WTC11 (cell line): Measurements from ENCODE around the gene C16orf46. TPM values are rescaled to one million over a fixed set of nuclear protein-coding genes. Genes with fewer than 3 reads are reported as not detected.

Experiments
- ELF4 ChIP-seq: sonication (generic); formaldehyde crosslinking; IDR thresholded peaks from 2 replicates; pipeline ENCODE4 v1.8.1; 2022; ENCODE audit warnings: low read depth, mild to moderate bottlenecking, moderate library complexity, missing genetic modification reagents
- ESRRA ChIP-seq: sonication (generic); formaldehyde crosslinking; IDR thresholded peaks from 2 replicates; pipeline ENCODE4 v1.8.1; 2022; ENCODE audit warnings: mild to moderate bottlenecking, missing genetic modification reagents, borderline replicate concordance
- ETV6 ChIP-seq: sonication (generic); formaldehyde crosslinking; IDR thresholded peaks from 2 replicates; pipeline ENCODE4 v1.8.1; 2022; ENCODE audit warnings: mild to moderate bottlenecking, missing genetic modification reagents
- GRHL2 ChIP-seq: fragments of 250-450 bp; sonication (Bioruptor Pico); IDR thresholded peaks from 2 replicates; pipeline ENCODE4 v1.8.0; 2022; ENCODE audit warnings: mild to moderate bottlenecking, moderate library complexity; ENCODE audit not compliant: insufficient replicate concordance, severe bottlenecking
- JAZF1 ChIP-seq: fragments of 250-450 bp; sonication (Bioruptor Pico); IDR thresholded peaks from 2 replicates; pipeline ENCODE4 v1.9.0; 2021; ENCODE audit warnings: moderate library complexity, mild to moderate bottlenecking, inconsistent platforms
- MYBL2 ChIP-seq: sonication (generic); formaldehyde crosslinking; IDR thresholded peaks from 2 replicates; pipeline ENCODE4 v1.8.1; 2023; ENCODE audit warnings: mild to moderate bottlenecking, moderate library complexity, missing genetic modification reagents
- NFATC4 ChIP-seq: fragments of 250-450 bp; sonication (Bioruptor Pico); IDR thresholded peaks from 2 replicates; pipeline ENCODE4 v1.9.0; 2021; ENCODE audit warnings: mild to moderate bottlenecking
- NR1H2 ChIP-seq: sonication (generic); formaldehyde crosslinking; IDR thresholded peaks from 2 replicates; pipeline ENCODE4 v1.9.0; 2021; ENCODE audit warnings: mild to moderate bottlenecking, moderate library complexity, missing genetic modification reagents
- SP1 ChIP-seq: sonication (generic); formaldehyde crosslinking; conservative IDR thresholded peaks from 2 replicates; pipeline ENCODE4 v1.8.1; 2022; ENCODE audit warnings: missing genetic modification reagents
- TEAD4 ChIP-seq: sonication (generic); formaldehyde crosslinking; IDR thresholded peaks from 2 replicates; pipeline ENCODE4 v1.8.0; 2022; ENCODE audit warnings: mild to moderate bottlenecking, missing genetic modification reagents
- TP53 ChIP-seq: sonication (generic); formaldehyde crosslinking; IDR thresholded peaks from 2 replicates; pipeline ENCODE4 v1.8.1; 2023; ENCODE audit warnings: mild to moderate bottlenecking, missing genetic modification reagents
- ZNF121 ChIP-seq: sonication (generic); formaldehyde crosslinking; IDR thresholded peaks from 2 replicates; pipeline ENCODE4 v1.8.0; 2023; ENCODE audit warnings: missing genetic modification reagents
- ZNF396 ChIP-seq: fragments of 250-450 bp; sonication (Bioruptor Pico); IDR thresholded peaks from 2 replicates; pipeline ENCODE4 v1.8.0; 2021; ENCODE audit warnings: mild to moderate bottlenecking, moderate library complexity, borderline replicate concordance
- total RNA-seq: library from RNA; stranded (reverse); gene quantifications from 3 replicates; pipeline ENCODE4 v1.2.3, GENCODE V29; 2021
- TF ChIP-seq, protein P1 (sequence below): fragments of 250-450 bp; sonication (Bioruptor Pico); IDR thresholded peaks from 2 replicates; pipeline ENCODE4 v1.9.0; 2021; ENCODE audit warnings: mild to moderate bottlenecking
- TF ChIP-seq, protein P2 (sequence below): sonication (generic); formaldehyde crosslinking; IDR thresholded peaks from 2 replicates; pipeline ENCODE4 v1.8.1; 2023; ENCODE audit warnings: mild to moderate bottlenecking, moderate library complexity, missing genetic modification reagents
- TF ChIP-seq, protein P3 (sequence below): sonication (generic); formaldehyde crosslinking; IDR thresholded peaks from 2 replicates; pipeline ENCODE4 v1.8.0; 2023; ENCODE audit warnings: missing genetic modification reagents, mild to moderate bottlenecking, borderline replicate concordance
- TF ChIP-seq, protein P4 (sequence below): sonication (generic); formaldehyde crosslinking; IDR thresholded peaks from 2 replicates; pipeline ENCODE4 v1.8.1; 2022; ENCODE audit warnings: low read depth, missing genetic modification reagents, borderline replicate concordance
- TF ChIP-seq, protein P5 (sequence below): sonication (generic); formaldehyde crosslinking; IDR thresholded peaks from 2 replicates; pipeline ENCODE4 v1.8.0; 2022; ENCODE audit warnings: mild to moderate bottlenecking, missing genetic modification reagents
- TF ChIP-seq, protein P6 (sequence below): fragments of 250-450 bp; sonication (Bioruptor Pico); conservative IDR thresholded peaks from 2 replicates; pipeline ENCODE4 v1.9.0; 2021; ENCODE audit warnings: mild to moderate bottlenecking
- TF ChIP-seq, protein P7 (sequence below): fragments of 250-450 bp; sonication (Bioruptor Pico); IDR thresholded peaks from 2 replicates; pipeline ENCODE4 v1.9.0; 2021; ENCODE audit warnings: mild to moderate bottlenecking
- TF ChIP-seq, protein P8 (sequence below): fragments of 250-450 bp; sonication (Bioruptor Pico); IDR thresholded peaks from 2 replicates; pipeline ENCODE4 v2.1.2; 2022; ENCODE audit warnings: mild to moderate bottlenecking, moderate library complexity

Gene C16orf46
- total RNA-seq, 1 experiment from 2014 or later = 1.2 TPM

DNA sequence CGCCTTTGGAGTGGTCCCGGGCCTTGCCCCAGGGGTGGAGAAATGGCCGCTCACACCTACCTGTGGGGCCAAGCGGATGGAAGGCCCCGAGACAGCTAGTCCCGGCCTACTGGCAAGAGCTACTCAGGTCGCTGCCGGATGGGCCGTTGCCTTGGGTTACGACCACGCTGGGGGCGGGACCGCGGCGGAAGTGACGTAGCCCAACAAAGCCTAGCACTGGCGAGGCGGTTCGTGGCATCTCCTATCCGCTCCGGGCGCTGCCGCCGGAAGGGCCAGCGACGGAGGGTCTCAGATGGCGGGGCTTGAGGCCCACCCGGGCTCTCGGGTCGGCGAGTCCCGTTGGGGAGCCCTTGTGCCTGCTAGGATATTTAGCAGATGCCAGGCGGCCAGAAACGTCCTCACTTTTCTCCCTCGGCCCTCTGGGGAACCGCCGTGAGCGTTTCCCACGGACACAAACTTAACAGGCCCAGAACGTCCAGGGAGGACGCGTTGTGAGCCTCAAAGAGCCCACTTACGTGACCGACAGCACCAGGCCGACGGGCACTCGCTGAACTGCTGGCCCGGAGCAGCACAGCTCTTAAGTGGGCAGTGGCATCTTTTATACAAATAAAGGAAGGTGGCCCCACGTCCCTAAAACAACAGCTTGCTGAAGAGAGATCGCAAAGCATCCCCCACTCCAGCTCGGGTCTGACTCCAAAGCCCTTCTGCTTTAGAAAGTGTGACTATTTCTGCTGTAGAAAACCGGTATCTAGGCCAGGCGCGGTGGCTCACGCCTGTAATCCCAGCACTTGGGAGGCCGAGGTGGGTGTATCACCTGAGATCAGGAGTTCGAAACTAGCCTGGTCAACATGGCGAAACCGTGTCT, at the start of gene C16orf46 (continued):
- TF ChIP-seq, protein P1, sequence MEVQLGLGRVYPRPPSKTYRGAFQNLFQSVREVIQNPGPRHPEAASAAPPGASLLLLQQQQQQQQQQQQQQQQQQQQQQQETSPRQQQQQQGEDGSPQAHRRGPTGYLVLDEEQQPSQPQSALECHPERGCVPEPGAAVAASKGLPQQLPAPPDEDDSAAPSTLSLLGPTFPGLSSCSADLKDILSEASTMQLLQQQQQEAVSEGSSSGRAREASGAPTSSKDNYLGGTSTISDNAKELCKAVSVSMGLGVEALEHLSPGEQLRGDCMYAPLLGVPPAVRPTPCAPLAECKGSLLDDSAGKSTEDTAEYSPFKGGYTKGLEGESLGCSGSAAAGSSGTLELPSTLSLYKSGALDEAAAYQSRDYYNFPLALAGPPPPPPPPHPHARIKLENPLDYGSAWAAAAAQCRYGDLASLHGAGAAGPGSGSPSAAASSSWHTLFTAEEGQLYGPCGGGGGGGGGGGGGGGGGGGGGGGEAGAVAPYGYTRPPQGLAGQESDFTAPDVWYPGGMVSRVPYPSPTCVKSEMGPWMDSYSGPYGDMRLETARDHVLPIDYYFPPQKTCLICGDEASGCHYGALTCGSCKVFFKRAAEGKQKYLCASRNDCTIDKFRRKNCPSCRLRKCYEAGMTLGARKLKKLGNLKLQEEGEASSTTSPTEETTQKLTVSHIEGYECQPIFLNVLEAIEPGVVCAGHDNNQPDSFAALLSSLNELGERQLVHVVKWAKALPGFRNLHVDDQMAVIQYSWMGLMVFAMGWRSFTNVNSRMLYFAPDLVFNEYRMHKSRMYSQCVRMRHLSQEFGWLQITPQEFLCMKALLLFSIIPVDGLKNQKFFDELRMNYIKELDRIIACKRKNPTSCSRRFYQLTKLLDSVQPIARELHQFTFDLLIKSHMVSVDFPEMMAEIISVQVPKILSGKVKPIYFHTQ (CRISPR knock-in tag) = no peak
- TF ChIP-seq SP1 (peak; percentile 98), JAZF1 (no peak), NR1H2 (CRISPR knock-in tag) (no peak), MYBL2 (CRISPR knock-in tag) (no peak; the same call in 1 of the 2 replicates), ZNF396 (CRISPR knock-in tag) (no peak), ESRRA (CRISPR knock-in tag) (peak; percentile 73; the same call in 1 of the 2 replicates), ETV6 (CRISPR knock-in tag) (peak; percentile 50; the same call in 1 of the 2 replicates), ELF4 (CRISPR knock-in tag) (no peak), GRHL2 (CRISPR knock-in tag) (no peak), TP53 (CRISPR knock-in tag) (no peak), ZNF121 (CRISPR knock-in tag) (no peak; the same call in 1 of the 2 replicates), TEAD4 (CRISPR knock-in tag) (no peak), NFATC4 (CRISPR knock-in tag) (no peak)
- TF ChIP-seq, protein P2, sequence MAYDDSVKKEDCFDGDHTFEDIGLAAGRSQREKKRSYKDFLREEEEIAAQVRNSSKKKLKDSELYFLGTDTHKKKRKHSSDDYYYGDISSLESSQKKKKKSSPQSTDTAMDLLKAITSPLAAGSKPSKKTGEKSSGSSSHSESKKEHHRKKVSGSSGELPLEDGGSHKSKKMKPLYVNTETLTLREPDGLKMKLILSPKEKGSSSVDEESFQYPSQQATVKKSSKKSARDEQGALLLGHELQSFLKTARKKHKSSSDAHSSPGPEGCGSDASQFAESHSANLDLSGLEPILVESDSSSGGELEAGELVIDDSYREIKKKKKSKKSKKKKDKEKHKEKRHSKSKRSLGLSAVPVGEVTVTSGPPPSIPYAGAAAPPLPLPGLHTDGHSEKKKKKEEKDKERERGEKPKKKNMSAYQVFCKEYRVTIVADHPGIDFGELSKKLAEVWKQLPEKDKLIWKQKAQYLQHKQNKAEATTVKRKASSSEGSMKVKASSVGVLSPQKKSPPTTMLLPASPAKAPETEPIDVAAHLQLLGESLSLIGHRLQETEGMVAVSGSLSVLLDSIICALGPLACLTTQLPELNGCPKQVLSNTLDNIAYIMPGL = no peak
- TF ChIP-seq, protein P3, sequence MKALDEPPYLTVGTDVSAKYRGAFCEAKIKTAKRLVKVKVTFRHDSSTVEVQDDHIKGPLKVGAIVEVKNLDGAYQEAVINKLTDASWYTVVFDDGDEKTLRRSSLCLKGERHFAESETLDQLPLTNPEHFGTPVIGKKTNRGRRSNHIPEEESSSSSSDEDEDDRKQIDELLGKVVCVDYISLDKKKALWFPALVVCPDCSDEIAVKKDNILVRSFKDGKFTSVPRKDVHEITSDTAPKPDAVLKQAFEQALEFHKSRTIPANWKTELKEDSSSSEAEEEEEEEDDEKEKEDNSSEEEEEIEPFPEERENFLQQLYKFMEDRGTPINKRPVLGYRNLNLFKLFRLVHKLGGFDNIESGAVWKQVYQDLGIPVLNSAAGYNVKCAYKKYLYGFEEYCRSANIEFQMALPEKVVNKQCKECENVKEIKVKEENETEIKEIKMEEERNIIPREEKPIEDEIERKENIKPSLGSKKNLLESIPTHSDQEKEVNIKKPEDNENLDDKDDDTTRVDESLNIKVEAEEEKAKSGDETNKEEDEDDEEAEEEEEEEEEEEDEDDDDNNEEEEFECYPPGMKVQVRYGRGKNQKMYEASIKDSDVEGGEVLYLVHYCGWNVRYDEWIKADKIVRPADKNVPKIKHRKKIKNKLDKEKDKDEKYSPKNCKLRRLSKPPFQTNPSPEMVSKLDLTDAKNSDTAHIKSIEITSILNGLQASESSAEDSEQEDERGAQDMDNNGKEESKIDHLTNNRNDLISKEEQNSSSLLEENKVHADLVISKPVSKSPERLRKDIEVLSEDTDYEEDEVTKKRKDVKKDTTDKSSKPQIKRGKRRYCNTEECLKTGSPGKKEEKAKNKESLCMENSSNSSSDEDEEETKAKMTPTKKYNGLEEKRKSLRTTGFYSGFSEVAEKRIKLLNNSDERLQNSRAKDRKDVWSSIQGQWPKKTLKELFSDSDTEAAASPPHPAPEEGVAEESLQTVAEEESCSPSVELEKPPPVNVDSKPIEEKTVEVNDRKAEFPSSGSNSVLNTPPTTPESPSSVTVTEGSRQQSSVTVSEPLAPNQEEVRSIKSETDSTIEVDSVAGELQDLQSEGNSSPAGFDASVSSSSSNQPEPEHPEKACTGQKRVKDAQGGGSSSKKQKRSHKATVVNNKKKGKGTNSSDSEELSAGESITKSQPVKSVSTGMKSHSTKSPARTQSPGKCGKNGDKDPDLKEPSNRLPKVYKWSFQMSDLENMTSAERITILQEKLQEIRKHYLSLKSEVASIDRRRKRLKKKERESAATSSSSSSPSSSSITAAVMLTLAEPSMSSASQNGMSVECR (CRISPR knock-in tag) = peak; percentile 70; the same call in 1 of the 2 replicates
- TF ChIP-seq, protein P4, sequence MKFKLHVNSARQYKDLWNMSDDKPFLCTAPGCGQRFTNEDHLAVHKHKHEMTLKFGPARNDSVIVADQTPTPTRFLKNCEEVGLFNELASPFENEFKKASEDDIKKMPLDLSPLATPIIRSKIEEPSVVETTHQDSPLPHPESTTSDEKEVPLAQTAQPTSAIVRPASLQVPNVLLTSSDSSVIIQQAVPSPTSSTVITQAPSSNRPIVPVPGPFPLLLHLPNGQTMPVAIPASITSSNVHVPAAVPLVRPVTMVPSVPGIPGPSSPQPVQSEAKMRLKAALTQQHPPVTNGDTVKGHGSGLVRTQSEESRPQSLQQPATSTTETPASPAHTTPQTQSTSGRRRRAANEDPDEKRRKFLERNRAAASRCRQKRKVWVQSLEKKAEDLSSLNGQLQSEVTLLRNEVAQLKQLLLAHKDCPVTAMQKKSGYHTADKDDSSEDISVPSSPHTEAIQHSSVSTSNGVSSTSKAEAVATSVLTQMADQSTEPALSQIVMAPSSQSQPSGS (CRISPR knock-in tag) = no peak
- TF ChIP-seq, protein P5, sequence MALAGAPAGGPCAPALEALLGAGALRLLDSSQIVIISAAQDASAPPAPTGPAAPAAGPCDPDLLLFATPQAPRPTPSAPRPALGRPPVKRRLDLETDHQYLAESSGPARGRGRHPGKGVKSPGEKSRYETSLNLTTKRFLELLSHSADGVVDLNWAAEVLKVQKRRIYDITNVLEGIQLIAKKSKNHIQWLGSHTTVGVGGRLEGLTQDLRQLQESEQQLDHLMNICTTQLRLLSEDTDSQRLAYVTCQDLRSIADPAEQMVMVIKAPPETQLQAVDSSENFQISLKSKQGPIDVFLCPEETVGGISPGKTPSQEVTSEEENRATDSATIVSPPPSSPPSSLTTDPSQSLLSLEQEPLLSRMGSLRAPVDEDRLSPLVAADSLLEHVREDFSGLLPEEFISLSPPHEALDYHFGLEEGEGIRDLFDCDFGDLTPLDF (CRISPR knock-in tag) = no peak
- TF ChIP-seq, protein P6, sequence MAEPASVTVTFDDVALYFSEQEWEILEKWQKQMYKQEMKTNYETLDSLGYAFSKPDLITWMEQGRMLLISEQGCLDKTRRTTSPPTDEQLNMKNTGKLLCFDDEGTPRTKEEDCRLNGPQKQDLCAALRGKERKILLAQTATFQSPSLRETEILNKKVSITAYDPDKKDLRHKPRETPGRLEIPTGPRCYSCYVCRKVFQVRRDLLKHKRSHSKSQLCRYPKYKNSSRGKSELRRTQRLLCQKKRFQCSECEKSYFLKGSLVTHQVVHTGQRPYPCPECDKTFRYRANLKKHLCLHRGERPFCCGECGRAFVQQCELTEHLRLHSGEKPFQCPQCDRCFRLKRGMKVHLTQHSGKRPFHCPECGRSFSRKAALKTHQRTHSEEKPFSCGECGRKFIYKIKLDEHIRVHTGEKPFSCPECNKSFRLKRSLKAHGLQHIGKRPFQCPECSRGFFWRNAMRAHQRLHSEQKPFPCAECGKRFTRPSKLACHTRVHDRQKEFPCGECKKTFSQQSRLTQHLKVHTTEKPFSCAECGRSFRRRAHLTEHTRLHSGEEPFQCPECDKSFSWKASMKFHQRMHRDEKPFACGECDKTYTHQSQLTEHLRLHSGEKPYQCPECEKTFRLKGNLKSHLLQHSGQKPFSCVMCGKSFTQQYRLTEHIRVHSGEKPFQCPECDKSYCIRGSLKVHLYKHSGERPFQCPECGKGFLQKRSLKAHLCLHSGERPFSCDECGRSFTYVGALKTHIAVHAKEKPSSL (CRISPR knock-in tag) = no peak
- TF ChIP-seq, protein P7, sequence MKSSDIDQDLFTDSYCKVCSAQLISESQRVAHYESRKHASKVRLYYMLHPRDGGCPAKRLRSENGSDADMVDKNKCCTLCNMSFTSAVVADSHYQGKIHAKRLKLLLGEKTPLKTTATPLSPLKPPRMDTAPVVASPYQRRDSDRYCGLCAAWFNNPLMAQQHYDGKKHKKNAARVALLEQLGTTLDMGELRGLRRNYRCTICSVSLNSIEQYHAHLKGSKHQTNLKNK (CRISPR knock-in tag) = no peak
- TF ChIP-seq, protein P8, sequence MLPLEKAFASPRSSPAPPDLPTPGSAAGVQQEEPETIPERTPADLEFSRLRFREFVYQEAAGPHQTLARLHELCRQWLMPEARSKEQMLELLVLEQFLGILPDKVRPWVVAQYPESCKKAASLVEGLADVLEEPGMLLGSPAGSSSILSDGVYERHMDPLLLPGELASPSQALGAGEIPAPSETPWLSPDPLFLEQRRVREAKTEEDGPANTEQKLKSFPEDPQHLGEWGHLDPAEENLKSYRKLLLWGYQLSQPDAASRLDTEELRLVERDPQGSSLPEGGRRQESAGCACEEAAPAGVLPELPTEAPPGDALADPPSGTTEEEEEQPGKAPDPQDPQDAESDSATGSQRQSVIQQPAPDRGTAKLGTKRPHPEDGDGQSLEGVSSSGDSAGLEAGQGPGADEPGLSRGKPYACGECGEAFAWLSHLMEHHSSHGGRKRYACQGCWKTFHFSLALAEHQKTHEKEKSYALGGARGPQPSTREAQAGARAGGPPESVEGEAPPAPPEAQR (CRISPR knock-in tag) = no peak
